Fibroblast of lung (primary cell): ENCODE measurements around the gene UTP25. TPM values are rescaled to one million over a fixed set of nuclear protein-coding genes. Genes with fewer than 3 reads are reported as not detected.
A peak's percentile ranks its signal among the peaks of the same experiment; 100 is the strongest.

Source experiments
- DNase-seq, 2 donors: peaks; one replicate each; pipeline versions ENCODE4 v3.0.0 to v3.0.0-alpha.2; 2010; ENCODE audit warnings: low read depth in 2 of 2
- H2AFZ ChIP-seq: 2 replicates; pipeline ENCODE4 v1.5.1; 2012; ENCODE audit warnings: low read length, control low read depth, inconsistent platforms
- H3K27ac ChIP-seq: 2 replicates; pipeline ENCODE4 v1.5.1; 2011; ENCODE audit warnings: low read length, control low read depth; ENCODE audit not compliant: insufficient read depth
- H3K27me3 ChIP-seq: 2 replicates; pipeline ENCODE4 v1.5.1; 2011; ENCODE audit warnings: mild to moderate bottlenecking, low read length; ENCODE audit not compliant: control insufficient read depth, insufficient read depth
- H3K36me3 ChIP-seq: 2 replicates; pipeline ENCODE4 v1.5.1; 2011; ENCODE audit warnings: low read length; ENCODE audit not compliant: control insufficient read depth, insufficient read depth
- H3K4me1 ChIP-seq: 2 replicates; pipeline ENCODE4 v1.5.1; 2011; ENCODE audit warnings: low read length; ENCODE audit not compliant: control insufficient read depth, insufficient read depth; ENCODE audit errors: extremely low read depth
- H3K4me2 ChIP-seq: 2 replicates; pipeline ENCODE4 v1.5.1; 2011; ENCODE audit warnings: low read length, control low read depth; ENCODE audit not compliant: insufficient read depth; ENCODE audit errors: extremely low read depth
- H3K4me3 ChIP-seq, 4 experiments: fragments of 200-600 bp in 1 of 4; sonication (generic) in 1 of 4; replicated peaks in 1 of 4; 2 replicates each; pipeline ENCODE4 v1.5.1; 2011 to 2016; ENCODE audit warnings: low read length in 4 of 4, low read depth in 3 of 4, mild to moderate bottlenecking in 3 of 4, control low read depth in 2 of 4, inconsistent platforms in 1 of 4, mixed read lengths in 1 of 4; ENCODE audit not compliant: insufficient read depth in 1 of 4; ENCODE audit errors: control extremely low read depth in 1 of 4
- H3K79me2 ChIP-seq: 2 replicates; pipeline ENCODE4 v1.5.1; 2012; ENCODE audit warnings: mild to moderate bottlenecking, low read length, inconsistent platforms; ENCODE audit not compliant: control insufficient read depth, insufficient read depth
- H3K9ac ChIP-seq: 2 replicates; pipeline ENCODE4 v1.5.1; 2011; ENCODE audit warnings: mild to moderate bottlenecking, low read length, control low read depth; ENCODE audit not compliant: insufficient read depth
- H3K9me3 ChIP-seq: 2 replicates; pipeline ENCODE4 v1.5.1; 2012; ENCODE audit warnings: low read depth, low read length; ENCODE audit not compliant: control insufficient read depth, insufficient read depth
- H4K20me1 ChIP-seq: 2 replicates; pipeline ENCODE4 v1.5.1; 2011; ENCODE audit warnings: low read length; ENCODE audit not compliant: control insufficient read depth, insufficient read depth; ENCODE audit errors: extremely low read depth
- CTCF ChIP-seq, 2 donors: IDR thresholded peaks in 1 of 2; conservative IDR thresholded peaks in 1 of 2; 1 replicate in 1 of 2; 2 replicates in 1 of 2; pipeline ENCODE4 v1.5.1; 2011 to 2012; ENCODE audit warnings: low read length in 2 of 2, control low read depth in 1 of 2, inconsistent platforms in 1 of 2, low read depth in 1 of 2, mild to moderate bottlenecking in 1 of 2
- EZH2 ChIP-seq: IDR thresholded peaks from 2 replicates; pipeline ENCODE4 v1.5.1; 2012; ENCODE audit warnings: low read length, control low read depth, mild to moderate bottlenecking; ENCODE audit errors: missing control alignments
- polyA plus RNA-seq, 2 donors: library from polyadenylated mRNA; depleted of rRNA in 1 of 2; stranded (reverse) in 1 of 2; unstranded in 1 of 2; fragments of >200 nt; gene quantifications; 2 replicates each; pipeline ENCODE4 v1.2.1, GENCODE V29; 2011 to 2012; ENCODE audit warnings: missing spikeins in 1 of 2
- total RNA-seq: library from RNA; depleted of rRNA; stranded (reverse); fragments of >200 nt; gene quantifications from 2 replicates; pipeline ENCODE4 v1.2.1, GENCODE V29; 2014

Gene UTP25
- total and polyA plus RNA-seq, 2 donors (not counting 1 experiment from before 2014, with no cell fraction given): 10.4 to 12.3 TPM

DNA sequence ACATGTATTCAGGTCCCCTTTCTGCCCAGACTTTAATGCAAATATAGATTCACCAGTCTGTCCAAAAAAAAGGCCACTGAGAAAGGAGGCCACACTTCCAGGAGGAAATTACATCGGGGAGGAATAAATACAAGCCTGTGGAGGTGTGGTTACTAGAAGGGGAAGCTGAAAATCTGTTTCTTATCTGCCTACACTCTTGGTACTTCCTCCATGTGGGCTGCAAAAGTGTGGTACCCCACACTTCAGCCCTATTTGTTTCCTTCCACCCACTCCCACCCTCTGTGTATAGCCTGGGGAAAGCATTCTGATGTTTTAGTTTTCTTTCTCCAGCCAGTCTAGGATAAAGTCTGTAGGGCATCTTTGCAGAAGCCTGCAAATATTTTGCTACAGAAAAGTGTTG, 38.4 kb downstream of the UTP25 start:
- Histone ChIP-seq H3K27ac (no peak overlapping the region), H3K9ac (no peak overlapping the region), H3K4me3 (no peak overlapping the region), H3K9me3 (no peaks in the 10 kb centered on the region), H2AFZ (no peak overlapping the region), H3K27me3 (peaks cover 3% of the 10 kb centered on the region), H3K4me2 (no peak overlapping the region), H3K79me2 (no peaks in the 10 kb centered on the region), H3K4me1 (no peaks in the 10 kb centered on the region), H4K20me1 (no peaks in the 10 kb centered on the region), H3K36me3 (no peaks in the 10 kb centered on the region)
- TF ChIP-seq CTCF (conservative IDR thresholded peaks at IDR 0.05 in 1 of 2, IDR thresholded peaks at IDR 0.05 in 1 of 2; ENCODE audit: low read depth in 1 of 2, low read length in 2 of 2): no peak
- TF ChIP-seq EZH2: no peak
- no peak for DNase-seq

- no peak overlapping the region for H3K9ac ChIP-seq
- H3K79me2 ChIP-seq: no peaks in the 10 kb centered on the region
- no peak overlapping the region for H3K4me2 ChIP-seq
- peaks cover 3% of the 10 kb centered on the region for H3K27me3 ChIP-seq
- H3K9me3 ChIP-seq: no peaks in the 10 kb centered on the region
- H3K36me3 ChIP-seq: no peaks in the 10 kb centered on the region
- H3K4me3 ChIP-seq: no peak overlapping the region
- H3K27ac ChIP-seq: no peak overlapping the region
- H3K4me1 ChIP-seq: no peaks in the 10 kb centered on the region
- TF ChIP-seq CTCF (conservative IDR thresholded peaks at IDR 0.05 in 1 of 2, IDR thresholded peaks at IDR 0.05 in 1 of 2; ENCODE audit: low read depth in 1 of 2, low read length in 2 of 2): no peak
- no peak for TF ChIP-seq EZH2
- H2AFZ ChIP-seq: no peak overlapping the region
- peak in 1 of 2 donors; percentile 67 for DNase-seq
- H4K20me1 ChIP-seq: no peaks in the 10 kb centered on the region
Measured at GRCh38 chr1:209869291-209870149, 41.7 kb downstream of the UTP25 start.

- DNase-seq: peak; percentile 49 to 55
- no peaks in the 10 kb centered on the region for H4K20me1 ChIP-seq
- no peak overlapping the region for H3K4me2 ChIP-seq
- TF ChIP-seq CTCF (conservative IDR thresholded peaks at IDR 0.05 in 1 of 2, IDR thresholded peaks at IDR 0.05 in 1 of 2; ENCODE audit: low read depth in 1 of 2, low read length in 2 of 2): no peak
- TF ChIP-seq EZH2: no peak
- H3K27ac ChIP-seq: no peak overlapping the region
- no peak overlapping the region for H3K4me3 ChIP-seq
- no peak overlapping the region for H2AFZ ChIP-seq
- no peaks in the 10 kb centered on the region for H3K79me2 ChIP-seq
- H3K36me3 ChIP-seq: no peaks in the 10 kb centered on the region
- H3K9me3 ChIP-seq: no peaks in the 10 kb centered on the region
- no peaks in the 10 kb centered on the region for H3K4me1 ChIP-seq
- H3K27me3 ChIP-seq: peaks cover 3% of the 10 kb centered on the region
- no peak overlapping the region for H3K9ac ChIP-seq
Measured at GRCh38 chr1:209870151-209870831, 42.5 kb downstream of the UTP25 start.
